Fibroblast of upper back skin (primary cell): Measurements from ENCODE around the gene CD63.

Experiments used
- DNase-seq: peaks from one replicate; pipeline ENCODE4 v3.0.0-alpha.2; 2013

CD63 gene

DNA sequence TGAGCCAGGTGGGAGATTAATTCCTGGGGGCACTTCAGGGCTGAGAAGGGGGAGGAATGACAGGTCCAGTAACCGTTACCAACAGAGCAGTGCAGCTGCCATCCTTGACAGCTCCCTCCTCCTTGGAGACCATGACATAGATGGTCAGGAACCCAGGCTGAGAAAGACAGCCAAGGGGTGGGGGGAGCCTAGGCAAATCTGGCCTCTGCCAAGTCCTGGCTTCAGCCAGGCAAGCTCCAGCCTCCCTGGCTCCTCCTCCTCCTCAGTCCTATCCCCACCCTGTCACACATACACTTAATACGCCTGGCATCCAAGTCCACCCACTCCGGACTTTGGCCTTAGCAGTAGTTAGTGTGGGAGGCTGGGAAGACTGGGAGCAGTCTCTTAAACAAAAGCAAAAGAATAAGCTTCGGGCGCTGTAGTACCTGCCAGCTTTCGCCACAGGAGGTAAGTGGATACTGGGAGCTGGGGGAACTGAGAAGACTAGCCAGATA lies 8.7 kb downstream of the CD63 start, which contains the start of gene RDH5:
Gene RDH5, plus strand, starts transcription at position 323 of the 494 bp plus-strand sequence. CDS start 792 bp downstream, outside the sequence.
- peak; percentile 59 for DNase-seq

DNA sequence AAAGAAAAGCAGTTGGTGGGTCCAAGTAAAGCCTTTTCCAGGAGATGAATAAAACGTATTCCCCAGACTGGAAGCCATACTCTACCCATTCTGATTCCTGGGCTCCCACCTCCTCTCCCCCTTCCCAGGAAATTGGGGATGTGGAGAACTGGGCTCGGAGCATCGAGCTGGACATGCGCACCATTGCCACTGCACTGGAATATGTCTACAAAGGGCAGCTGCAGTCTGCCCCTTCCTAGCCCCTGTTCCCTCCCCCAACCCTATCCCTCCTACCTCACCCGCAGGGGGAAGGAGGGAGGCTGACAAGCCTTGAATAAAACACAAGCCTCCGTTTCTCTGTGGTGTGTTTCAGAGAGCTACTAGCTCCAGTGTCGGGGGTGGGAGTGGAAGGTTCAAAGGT lies 9.4 kb downstream of the CD63 start:
- no peak for DNase-seq

DNA sequence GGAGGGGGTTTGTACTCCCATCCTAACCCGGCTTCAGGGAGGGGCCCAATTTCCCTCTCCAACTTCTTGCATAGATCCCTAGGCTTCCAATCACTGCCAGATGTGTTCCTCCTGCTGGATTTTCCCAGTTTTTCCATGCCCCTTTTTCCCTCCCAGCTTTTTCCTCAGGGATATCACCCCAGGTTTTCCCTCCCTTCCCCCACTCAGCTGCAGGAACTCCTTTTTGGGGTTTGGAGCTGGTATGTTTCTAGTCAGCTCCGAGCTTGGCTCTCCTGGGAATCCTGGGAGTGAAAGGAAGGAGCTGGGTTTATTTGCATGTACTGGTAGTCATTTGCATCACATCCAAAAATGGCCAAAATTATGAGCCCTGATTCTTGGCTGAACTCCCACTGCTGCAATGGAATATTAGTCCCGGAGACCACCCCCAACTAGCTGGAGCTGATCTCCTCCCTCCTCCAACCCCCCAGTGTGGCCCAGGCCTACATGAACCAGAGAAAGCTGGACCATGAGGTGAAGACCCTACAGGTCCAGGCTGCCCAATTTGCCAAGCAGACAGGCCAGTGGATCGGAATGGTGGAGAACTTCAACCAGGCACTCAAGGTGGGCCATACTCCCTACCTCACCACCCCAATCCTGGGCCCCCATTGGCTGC lies 10.1 kb downstream of the CD63 start:
- peak; percentile 64 for DNase-seq

DNA sequence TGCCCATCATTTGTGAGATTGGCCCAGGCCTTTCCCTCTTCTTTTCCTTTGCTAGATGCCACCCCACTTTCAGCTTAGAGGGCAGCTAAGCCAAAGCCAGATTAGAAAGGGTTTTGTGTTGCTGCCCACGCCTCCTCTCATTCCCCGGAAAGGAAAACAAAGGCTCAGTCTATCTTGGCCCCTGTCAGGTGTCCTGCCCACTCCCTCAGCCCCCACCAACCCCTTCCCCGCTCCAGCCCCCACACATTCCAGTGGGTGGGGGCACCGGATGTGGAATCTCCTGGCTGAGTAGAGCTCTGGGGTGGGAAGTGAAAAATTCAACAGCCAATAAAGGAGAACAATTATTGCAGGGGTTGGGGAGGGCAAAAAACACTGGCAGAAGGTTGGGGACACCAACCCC lies 10.8 kb downstream of the CD63 start:
- DNase-seq = no peak

DNA sequence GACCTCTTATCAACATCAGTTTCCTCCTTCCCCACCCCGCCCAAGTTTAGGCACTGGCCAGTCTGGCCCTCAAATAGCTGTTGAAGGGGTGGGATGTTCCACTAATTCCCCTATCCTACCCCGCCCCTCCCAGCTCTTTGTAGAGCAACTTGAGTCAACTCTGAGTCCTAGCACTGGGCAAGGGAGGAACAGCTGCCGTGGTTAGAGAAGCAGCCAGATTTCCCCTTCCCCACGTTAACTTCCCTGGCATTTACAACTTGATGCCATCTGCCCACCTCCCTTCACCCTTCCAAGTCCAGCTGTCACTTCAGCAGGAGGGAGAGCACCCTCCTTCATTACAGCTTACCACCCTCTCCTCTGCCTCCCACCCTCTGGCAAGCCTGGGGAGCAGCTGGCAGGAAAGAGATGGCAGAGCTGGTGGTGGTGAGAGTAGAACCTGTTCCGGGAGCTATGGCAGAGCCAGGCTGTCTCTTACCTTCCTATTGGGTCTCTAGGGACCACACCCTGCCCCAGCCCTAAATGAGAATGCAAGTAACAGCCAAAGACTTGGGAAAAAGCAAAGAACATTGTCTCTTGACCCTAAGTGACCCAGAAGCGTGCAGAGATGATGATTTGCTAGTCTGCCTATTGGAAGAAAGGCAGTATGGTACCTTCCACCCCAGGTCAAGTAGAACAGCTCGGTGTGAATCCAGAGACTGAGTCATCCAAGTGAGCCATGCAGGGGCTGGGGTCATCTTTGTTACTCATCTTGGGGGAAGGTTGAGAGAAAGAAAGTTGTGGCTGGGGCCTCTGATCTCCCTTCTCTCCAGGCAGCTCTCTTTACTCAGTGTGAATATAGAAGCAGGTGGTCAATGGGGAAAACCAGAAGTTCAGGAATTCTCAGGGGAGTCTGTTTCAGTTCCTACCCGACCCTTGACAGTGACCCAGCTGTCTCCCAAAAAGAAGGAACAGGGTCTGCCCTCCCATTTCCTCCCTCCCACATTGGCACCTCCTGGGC lies 11.5 kb downstream of the CD63 start:
- peak; percentile 62 for DNase-seq

DNA sequence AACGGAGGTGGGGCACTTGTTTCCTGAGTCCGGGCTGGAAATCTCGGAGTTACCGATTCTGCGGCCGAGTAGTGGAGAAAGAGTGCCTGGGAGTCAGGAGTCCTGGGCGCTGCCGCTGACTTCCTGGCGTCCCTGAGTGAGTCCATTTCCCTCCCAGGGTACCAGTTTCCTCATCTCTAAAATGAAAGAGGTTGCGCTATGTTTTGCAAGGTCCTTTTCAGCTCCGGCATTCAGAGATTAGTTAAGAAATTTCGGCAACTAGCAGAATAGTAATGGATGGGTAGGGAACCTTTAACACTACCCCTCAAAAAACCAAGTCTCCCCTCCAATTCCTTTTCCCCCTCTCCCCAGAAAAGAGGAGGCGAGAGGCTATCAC lies 12.2 kb downstream of the CD63 start:
- DNase-seq = no peak

DNA sequence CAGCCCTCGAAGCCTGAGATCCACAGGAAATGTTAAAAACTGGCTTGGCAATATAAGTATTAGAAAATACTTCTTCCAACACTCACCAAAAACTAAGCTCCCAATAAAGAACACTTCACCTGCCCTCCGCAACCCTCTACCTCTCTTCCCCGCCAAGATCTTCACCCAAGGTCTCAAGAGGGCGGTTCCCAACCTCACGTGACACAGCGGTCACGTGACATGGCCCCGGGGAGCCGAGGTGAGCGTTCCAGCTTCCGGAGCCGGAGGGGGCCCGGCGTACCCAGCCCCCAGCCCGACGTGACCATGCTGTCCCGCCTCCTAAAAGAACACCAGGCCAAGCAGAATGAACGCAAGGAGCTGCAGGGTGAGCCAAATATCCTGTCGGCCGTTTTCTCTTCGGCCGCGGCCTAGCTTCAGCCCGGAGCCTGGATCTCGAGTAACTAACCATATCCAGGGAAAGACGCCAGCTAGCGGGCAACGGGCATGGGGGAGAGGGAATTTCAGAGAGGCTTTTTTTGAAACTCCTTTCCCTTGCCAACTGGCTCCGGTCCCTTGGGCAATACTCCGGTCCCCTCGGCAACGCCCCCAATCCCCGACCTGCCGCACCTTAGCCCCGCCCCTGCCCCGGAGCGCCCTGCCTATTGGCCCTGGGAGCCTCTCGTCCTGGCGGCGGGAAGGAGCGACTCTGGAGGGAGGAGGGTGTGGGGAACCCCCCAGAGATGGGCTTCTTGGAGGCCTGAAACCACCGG lies 12.8 kb downstream of the CD63 start, which contains the start of gene BLOC1S1:
Gene BLOC1S1, plus strand, starts transcription at position 214 of the 749 bp plus-strand sequence. Its CDS starts 6 bp downstream, at position 220.
- peak; percentile 95 for DNase-seq

DNA sequence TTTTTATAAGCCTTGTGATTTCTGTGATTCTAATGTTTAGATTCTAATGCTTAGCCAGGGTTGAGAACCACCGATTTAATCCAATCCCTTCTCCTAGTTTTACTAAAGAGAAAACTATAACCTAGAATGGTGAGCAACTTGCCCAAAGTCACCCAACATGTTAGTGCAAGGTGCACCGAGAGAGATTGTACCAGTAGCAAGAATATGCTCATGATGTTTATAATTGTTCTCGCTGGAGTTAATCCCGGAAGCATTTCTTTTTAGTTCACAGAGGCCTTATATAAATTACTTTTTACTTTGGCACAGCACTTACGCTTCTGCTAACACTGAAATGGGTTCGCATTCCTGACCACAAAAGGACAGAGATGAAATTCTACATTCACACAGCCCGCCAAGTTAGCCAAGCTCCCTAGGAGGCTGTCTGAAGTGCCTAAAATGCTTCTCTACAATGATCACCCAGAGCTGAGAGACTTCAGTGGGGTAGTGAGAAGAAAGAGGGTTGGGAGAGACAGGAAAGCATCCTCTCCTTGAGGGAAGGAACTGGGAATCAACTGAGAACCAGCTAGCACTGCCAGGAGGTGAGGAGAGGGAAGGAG lies 13.5 kb downstream of the CD63 start:
- DNase-seq = no peak

DNA sequence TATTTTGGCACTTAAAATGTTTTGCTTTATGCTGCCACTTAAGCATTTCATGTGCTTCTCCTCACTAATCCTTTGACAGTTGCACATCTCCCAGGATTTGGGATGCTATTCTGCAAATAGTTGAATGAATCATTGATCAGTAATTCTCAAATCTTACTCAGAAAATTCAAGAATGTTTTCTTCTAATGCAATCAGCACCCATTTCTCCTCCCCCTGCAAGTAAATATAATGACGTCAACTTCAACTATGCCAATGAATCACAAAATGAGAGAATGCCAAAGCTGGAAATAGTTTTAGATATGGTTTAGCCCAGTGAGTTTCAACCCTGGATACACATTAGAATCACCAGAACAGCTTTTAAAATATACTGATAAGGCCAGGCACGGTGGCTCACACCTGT lies 15.1 kb downstream of the CD63 start:
- peak; percentile 85 for DNase-seq

DNA sequence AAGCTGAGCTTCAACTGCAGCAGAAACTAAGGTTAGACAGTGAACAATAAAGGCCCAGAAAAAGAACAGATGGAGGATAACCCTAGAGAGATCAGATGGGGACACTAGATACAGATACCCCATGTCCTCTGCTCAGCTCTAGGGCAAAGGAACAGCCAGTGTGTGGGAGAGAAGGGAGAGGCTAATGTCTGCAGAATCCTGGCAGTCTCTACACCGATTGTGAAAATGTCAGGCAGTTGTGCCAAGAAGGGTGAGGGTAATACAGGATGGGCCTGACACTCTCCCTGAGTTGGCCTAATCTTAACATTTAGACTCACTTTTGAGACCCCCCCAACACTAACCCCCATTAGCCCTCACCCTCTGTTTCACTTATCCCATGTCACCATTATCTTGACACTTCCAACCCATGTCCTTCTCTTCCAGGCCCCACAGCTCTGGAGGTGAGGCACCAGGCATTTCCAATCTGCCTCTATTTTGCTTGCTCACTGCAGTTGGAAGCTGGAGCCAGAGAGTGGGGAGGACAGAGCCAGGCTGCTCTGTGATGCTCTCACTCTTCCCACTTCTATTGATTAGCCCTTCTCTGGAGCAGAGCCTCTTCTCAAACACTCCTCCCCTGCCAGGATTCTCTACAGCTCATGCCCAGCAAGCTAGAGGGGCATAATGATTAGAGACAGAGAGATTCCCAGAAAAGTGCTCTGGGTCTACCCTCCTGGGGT lies 16.0 kb downstream of the CD63 start:
- no peak for DNase-seq

DNA sequence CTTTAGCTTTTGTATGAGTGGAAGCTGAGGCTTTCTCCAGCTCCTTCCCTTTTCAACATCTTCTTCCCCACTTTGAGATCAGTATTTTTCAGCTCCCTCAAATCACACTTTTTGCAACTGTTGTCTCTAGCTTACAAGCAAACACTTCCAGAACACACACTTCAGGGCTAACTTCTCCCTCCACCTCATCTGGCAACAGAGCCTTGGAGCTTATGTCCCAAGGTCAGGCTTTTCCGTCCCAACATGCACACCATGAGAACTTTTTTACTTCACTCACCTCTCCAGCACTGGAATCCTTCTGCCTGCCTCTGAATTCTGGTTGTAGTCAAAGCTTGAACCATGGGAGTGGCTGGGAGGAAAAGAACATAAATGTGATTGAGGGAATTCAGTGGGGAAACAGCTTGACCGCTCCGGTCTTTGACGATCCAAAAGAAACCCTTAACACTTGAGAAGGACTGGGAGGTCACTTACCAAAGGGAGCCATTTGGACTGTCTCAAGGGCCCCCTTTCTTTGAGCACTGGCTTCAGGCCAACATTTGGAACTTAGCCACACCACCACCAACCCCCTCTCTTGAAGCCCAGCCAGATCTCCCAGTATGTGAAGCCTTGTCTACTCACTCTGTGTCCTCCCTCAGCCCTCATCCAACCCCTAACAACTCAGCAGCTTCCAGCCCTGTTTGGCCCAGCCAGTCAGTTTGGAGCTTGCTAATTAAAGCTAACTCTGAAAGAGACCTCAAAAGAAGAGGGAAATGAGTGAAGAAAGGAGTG lies 16.8 kb downstream of the CD63 start:
- no peak for DNase-seq

DNA sequence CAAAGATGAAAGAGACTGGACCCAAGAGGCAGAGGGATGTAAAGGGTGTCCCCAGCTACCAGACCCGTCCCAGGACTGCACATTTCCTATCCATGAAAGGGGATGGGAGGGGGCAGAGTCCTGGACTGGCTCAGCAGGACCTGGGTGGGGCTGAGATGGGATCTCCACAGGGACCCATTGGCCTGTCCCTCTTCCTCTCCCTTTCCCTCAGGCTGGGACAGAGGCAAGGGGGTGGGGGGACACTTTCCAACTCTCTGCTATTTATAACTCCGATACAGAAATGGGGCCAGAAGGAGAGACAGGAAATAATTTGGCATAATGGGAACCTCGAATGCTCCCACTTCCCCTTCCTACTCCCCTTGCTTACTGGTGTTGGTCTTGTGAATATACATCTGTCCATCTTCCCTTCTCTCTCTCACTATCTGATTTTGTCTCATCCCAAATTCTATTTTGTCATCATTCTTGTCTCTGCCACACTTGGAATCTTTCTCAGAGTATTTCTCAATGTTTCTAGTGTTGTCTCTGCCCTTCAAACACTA lies 20.0 kb downstream of the CD63 start:
- DNase-seq = no peak

DNA sequence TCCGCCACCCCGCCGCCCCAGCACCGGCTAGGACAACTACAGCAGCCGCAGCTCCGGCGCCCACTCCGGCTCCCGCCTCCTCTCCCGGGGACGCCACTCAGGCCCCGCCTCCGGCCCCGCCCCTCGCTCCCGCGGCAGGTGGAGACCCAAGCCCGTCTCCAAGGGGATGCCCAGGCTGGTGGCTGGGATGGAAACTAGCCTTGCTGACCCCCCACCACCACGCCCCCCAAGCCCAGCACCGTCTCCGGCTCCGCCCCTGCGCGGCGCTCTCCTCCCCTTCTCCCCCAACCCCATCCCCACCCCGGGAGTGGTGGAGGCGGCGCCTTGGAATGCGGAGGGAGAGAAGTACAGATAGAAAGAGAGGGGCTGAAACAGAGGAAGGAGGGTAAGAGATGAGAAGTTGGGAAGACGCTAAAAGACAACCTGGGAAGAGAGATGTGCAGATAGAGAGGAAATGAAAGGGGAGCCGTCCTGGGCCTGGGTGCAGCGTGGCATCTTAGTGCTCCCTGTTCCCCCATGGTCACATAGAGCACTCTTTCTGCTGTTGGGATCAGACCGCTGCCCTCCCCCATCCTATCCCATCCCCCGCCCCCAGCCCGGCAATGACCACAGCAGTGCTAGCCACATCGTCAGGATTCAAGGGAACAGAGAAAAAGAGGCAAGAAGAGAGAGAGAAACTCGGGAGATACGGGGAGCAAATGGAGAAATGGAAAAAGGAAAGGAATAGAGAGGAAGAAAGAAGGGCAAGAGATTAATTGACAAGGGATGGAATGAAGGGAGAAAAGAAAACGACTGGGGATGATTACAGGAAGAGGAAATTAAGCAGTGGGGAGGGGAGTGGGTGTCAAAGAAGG lies 20.7 kb downstream of the CD63 start, which contains the start of gene ITGA7:
Gene ITGA7, minus strand, starts transcription at position 64 of the 854 bp plus-strand sequence. CDS start 222 bp downstream, outside the sequence.
- no peak for DNase-seq

DNA sequence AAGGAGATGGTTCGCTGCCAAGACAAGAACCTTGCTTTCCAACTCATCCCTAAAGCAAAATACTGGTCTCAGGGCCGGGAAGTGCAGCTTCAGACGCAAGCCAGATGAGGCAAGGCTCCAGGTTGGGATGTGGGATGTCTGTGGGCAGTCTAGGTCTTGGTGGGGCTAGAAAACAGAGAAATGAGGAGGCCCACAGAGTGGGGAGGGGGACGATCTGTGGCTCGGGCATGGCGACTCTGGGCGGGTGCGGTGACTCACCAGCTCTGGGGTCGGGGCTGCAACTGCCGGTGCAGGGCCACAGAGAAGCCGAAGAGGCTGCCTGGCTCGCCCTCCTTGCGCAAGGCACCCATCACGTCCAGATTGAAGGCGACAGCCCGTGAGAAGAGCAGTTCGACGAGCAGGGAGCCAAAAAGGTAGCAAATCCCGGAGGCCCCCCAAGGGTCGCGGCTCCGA lies 21.6 kb downstream of the CD63 start:
- no peak for DNase-seq

DNA sequence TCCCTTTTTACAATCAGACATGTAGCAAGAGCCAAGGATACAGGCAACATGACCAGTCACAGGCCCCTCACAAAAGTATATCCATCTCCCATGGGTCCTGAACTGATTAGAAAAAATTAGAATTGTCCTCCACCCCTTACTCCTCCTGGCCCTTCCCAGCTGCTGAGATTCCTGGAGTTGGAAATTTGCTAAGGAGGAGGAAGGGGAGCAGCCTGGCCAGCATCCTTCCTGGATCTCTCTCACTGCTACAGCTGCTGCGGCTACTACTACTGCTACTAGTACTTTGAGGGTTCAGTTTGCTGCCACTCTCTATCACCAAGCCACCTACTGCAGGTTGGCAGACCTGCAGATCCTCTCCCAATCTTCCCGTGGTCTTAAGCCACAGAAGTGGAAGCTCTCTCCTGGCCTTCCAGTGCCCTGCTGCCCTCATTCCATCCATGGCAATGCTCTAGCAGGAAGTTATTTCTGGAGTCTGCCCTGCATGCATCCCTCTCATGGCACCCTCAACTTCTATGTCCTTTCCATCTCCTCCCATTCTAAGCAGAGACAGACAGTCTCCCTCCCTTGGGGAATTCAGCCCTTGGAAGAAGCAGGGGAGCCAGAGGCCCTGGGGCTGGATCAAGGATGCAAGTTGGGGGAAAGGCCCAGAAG lies 22.1 kb downstream of the CD63 start:
- no peak for DNase-seq

DNA sequence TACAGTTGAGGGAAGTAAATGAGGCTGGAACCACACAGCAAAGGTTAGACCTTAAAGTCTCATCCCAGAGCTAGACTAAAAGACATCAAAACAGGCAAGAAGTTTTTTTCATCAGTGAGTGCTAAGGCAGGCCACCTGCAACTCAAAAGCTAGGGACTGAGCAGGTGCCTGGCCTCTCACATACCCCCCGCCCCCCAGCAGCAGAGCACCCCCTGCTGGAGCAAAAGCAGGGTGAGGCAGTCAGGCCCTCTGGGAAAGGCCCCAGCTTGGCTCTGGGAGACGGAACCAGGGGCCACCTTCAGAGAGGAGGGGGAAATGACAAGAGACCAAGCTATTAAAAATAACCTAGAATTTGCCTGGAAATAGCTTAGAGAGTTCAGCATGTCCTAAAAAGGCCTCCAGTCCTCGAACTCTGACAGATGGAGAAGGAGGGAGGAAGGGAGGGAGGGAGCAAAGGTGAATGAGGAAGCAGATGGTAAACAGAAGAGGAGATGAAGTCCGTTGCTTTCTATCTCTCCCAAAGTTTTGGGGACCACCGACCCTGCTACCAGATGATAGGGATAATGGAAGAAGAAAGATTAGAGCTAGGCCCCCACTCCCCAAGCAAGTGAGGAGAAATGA lies 22.9 kb downstream of the CD63 start:
- no peak for DNase-seq

DNA sequence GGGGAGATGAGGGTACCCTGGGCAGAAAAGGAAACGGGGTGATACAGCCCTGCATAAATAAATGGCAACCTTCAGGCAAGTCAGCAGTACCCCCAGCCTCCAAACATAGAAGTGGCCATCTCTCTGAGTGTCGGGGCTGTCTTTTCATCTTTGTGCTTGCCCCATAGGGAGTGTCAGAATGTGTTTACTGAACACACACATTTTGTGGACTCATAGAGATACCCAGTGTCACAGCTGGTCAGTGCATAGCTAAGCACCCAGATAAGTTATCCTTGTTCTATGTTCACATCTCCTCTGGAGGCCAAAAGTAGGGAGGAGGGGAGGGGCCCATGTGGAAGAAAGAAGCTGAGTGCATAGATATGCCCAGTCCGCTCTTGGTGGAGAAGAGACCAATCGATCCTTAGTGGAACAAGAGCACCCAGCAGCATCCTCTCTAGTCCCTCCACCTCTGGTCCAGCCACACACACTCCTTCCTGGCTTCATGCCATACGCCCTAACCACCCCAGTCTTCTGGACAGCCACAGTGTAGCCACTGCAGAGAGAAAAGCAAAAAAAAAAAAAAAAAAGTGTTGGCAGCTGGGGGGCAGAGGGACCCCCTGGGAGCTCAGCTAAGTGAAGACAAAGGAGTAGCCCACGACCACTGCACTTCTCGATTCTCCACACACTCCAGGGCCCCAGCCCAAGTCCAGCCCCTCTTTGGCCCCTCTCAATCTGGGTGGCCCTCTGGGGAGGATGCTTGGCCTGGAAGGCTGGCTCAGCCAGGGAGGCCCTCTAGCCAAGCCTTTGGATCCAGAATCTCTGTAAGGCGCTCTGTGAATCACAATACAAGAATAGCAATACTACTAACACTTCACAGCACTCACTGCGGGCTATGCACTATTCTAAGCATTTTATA lies 23.7 kb downstream of the CD63 start:
- DNase-seq = no peak
